ENCODE data around the gene SLN. TPM values are rescaled to one million over a fixed set of nuclear protein-coding genes. Genes with fewer than 3 reads are reported as not detected.

Gene SLN
- total RNA-seq, 2 donors from 2014 or later, result not detected

GRCh38 chr11:107732689-107733051 lies 20.8 kb upstream of the SLN start:
- H3K4me1 Mint-ChIP-seq, result no peaks in the 10 kb centered on the region
- H3K36me3 Mint-ChIP-seq (ENCODE audit: low read depth), result no peaks in the 10 kb centered on the region
- DNase-seq, result no peak
- no peak overlapping the region for H3K27ac Mint-ChIP-seq
- TF ChIP-seq CTCF (conservative IDR thresholded peaks at IDR 0.05), result no peak
- no peaks in the 10 kb centered on the region for H3K9me3 ChIP-seq (ENCODE audit: control insufficient read depth, low read length)
- H3K27ac ChIP-seq (ENCODE audit: low read depth, low read length), result no peak overlapping the region
- no peaks in the 10 kb centered on the region for H3K4me1 ChIP-seq (ENCODE audit: control insufficient read depth, insufficient read depth, low read length)
- peaks cover 11% of the 10 kb centered on the region for H3K27me3 Mint-ChIP-seq (ENCODE audit: insufficient read depth)
- H3K9ac ChIP-seq (ENCODE audit: extremely low read depth, low read length, poor library complexity, severe bottlenecking), result no peak overlapping the region
- H3K36me3 ChIP-seq (ENCODE audit: control insufficient read depth, insufficient read depth, low read length), result no peaks in the 10 kb centered on the region
- H3K9me3 Mint-ChIP-seq, result no peaks in the 10 kb centered on the region
- no peak overlapping the region for H3K4me3 ChIP-seq (ENCODE audit: low read length)
- no peaks in the 10 kb centered on the region for H3K27me3 ChIP-seq (ENCODE audit: control insufficient read depth, insufficient read depth, low read length, poor library complexity, severe bottlenecking)
- no peak overlapping the region for H3K4me3 Mint-ChIP-seq
- WGBS, 2 experiments (ENCODE audit: insufficient coverage in 1 of 2, insufficient read length in 1 of 2), result 84 to 90% methylated on average over 6 to 10 of the region's 10 CpGs

- H3K27ac Mint-ChIP-seq, result no peak overlapping the region
- H3K36me3 ChIP-seq (ENCODE audit: control insufficient read depth, insufficient read depth, low read length), result no peaks in the 10 kb centered on the region
- no peak overlapping the region for H3K9ac ChIP-seq (ENCODE audit: extremely low read depth, low read length, poor library complexity, severe bottlenecking)
- no peaks in the 10 kb centered on the region for H3K4me1 ChIP-seq (ENCODE audit: control insufficient read depth, insufficient read depth, low read length)
- no peaks in the 10 kb centered on the region for H3K9me3 ChIP-seq (ENCODE audit: control insufficient read depth, low read length)
- no peak overlapping the region for H3K4me3 Mint-ChIP-seq
- no peak for DNase-seq
- H3K27ac ChIP-seq (ENCODE audit: low read depth, low read length), result no peak overlapping the region
- H3K36me3 Mint-ChIP-seq (ENCODE audit: low read depth), result no peaks in the 10 kb centered on the region
- H3K27me3 ChIP-seq (ENCODE audit: control insufficient read depth, insufficient read depth, low read length, poor library complexity, severe bottlenecking), result no peaks in the 10 kb centered on the region
- H3K27me3 Mint-ChIP-seq (ENCODE audit: insufficient read depth), result peaks cover 13% of the 10 kb centered on the region
- no peaks in the 10 kb centered on the region for H3K9me3 Mint-ChIP-seq
- H3K4me3 ChIP-seq (ENCODE audit: low read length), result no peak overlapping the region
- no peaks in the 10 kb centered on the region for H3K4me1 Mint-ChIP-seq
- no peak for TF ChIP-seq CTCF (conservative IDR thresholded peaks at IDR 0.05)
- 90 to 94% methylated on average over 9 to 12 of the region's 12 CpGs for WGBS, 2 experiments (ENCODE audit: insufficient coverage in 1 of 2, insufficient read length in 1 of 2)
Observed at GRCh38 chr11:107731941-107732688, 20.3 kb upstream of the SLN start.

- H3K36me3 Mint-ChIP-seq (ENCODE audit: low read depth), result no peaks in the 10 kb centered on the region
- H3K36me3 ChIP-seq (ENCODE audit: control insufficient read depth, insufficient read depth, low read length), result no peaks in the 10 kb centered on the region
- peaks cover 2% of the 10 kb centered on the region for H3K4me1 Mint-ChIP-seq
- no peak for TF ChIP-seq CTCF (conservative IDR thresholded peaks at IDR 0.05)
- H3K9me3 ChIP-seq (ENCODE audit: control insufficient read depth, low read length), result no peaks in the 10 kb centered on the region
- no peak overlapping the region for H3K27ac ChIP-seq (ENCODE audit: low read depth, low read length)
- H3K27ac Mint-ChIP-seq, result no peak overlapping the region
- H3K27me3 ChIP-seq (ENCODE audit: control insufficient read depth, insufficient read depth, low read length, poor library complexity, severe bottlenecking), result no peaks in the 10 kb centered on the region
- H3K9ac ChIP-seq (ENCODE audit: extremely low read depth, low read length, poor library complexity, severe bottlenecking), result no peak overlapping the region
- DNase-seq, result no peak
- H3K4me1 ChIP-seq (ENCODE audit: control insufficient read depth, insufficient read depth, low read length), result peaks cover 3% of the 10 kb centered on the region
- H3K9me3 Mint-ChIP-seq, result no peaks in the 10 kb centered on the region
- H3K4me3 ChIP-seq (ENCODE audit: low read length), result no peak overlapping the region
- peaks cover 27% of the 10 kb centered on the region for H3K27me3 Mint-ChIP-seq (ENCODE audit: insufficient read depth)
- no peak overlapping the region for H3K4me3 Mint-ChIP-seq
Observed at GRCh38 chr11:107722662-107723061, 10.8 kb upstream of the SLN start.
